H9 (cell line): ENCODE results near the gene SPPL3. TPM values are rescaled to one million over a fixed set of nuclear protein-coding genes. Genes with fewer than 3 reads are reported as not detected.

Source experiments
- DNase-seq: peaks from one replicate; pipeline ENCODE4 v3.0.0-alpha.2; 2017
- H2AFZ ChIP-seq: one replicate; pipeline ENCODE4 v1.6.1; 2013; ENCODE audit warnings: mild to moderate bottlenecking, low read length, control low read depth, moderate library complexity
- H2AK5ac ChIP-seq: 2 replicates; pipeline ENCODE4 v1.6.1; 2013; ENCODE audit warnings: low read length, control low read depth, mixed read lengths; ENCODE audit not compliant: insufficient read length
- H2BK120ac ChIP-seq: one replicate; pipeline ENCODE4 v1.6.1; 2013; ENCODE audit warnings: low read depth, mild to moderate bottlenecking, low read length, control low read depth, inconsistent platforms; ENCODE audit not compliant: poor library complexity, severe bottlenecking
- H2BK12ac ChIP-seq: 2 replicates; pipeline ENCODE4 v1.6.1; 2013; ENCODE audit warnings: low read length, control low read depth, mixed read lengths, low read depth; ENCODE audit not compliant: insufficient read length
- H2BK15ac ChIP-seq: 2 replicates; pipeline ENCODE4 v1.6.1; 2013; ENCODE audit warnings: low read depth, low read length, control low read depth
- H2BK20ac ChIP-seq: one replicate; pipeline ENCODE4 v1.6.1; 2013; ENCODE audit warnings: low read depth, mild to moderate bottlenecking, low read length, control low read depth, inconsistent platforms; ENCODE audit not compliant: poor library complexity, severe bottlenecking
- H2BK5ac ChIP-seq: 2 replicates; pipeline ENCODE4 v1.6.1; 2013; ENCODE audit warnings: low read length, control low read depth, mixed read lengths; ENCODE audit not compliant: insufficient read length
- H3K14ac ChIP-seq: 2 replicates; pipeline ENCODE4 v1.6.1; 2013; ENCODE audit warnings: low read length, control low read depth; ENCODE audit not compliant: insufficient read depth
- H3K18ac ChIP-seq: 2 replicates; pipeline ENCODE4 v1.6.1; 2013; ENCODE audit warnings: low read depth, mild to moderate bottlenecking, mixed read lengths, low read length, control low read depth; ENCODE audit not compliant: insufficient read length
- H3K23ac ChIP-seq: 2 replicates; pipeline ENCODE4 v1.6.1; 2013; ENCODE audit warnings: low read length, control low read depth, mixed read lengths, low read depth; ENCODE audit not compliant: insufficient read length
- H3K23me2 ChIP-seq: 2 replicates; pipeline ENCODE4 v1.6.1; 2013; ENCODE audit warnings: low read depth, mild to moderate bottlenecking, mixed read lengths, low read length, control low read depth; ENCODE audit not compliant: insufficient read length, poor library complexity, severe bottlenecking
- H3K27ac ChIP-seq: 2 replicates; pipeline ENCODE4 v1.5.1; 2013; ENCODE audit warnings: low read length, control low read depth, mixed read lengths, low read depth; ENCODE audit not compliant: insufficient read length
- H3K27me3 ChIP-seq: 2 replicates; pipeline ENCODE4 v1.6.1; 2013; ENCODE audit warnings: low read length, control low read depth, inconsistent platforms; ENCODE audit not compliant: insufficient read depth
- H3K4ac ChIP-seq: 2 replicates; pipeline ENCODE4 v1.6.1; 2013; ENCODE audit warnings: low read depth, mild to moderate bottlenecking, control low read depth, inconsistent platforms, low read length, moderate library complexity
- H3K4me1 ChIP-seq: 2 replicates; pipeline ENCODE4 v1.6.1; 2013; ENCODE audit warnings: low read length, control low read depth, inconsistent platforms; ENCODE audit not compliant: insufficient read depth
- H3K4me2 ChIP-seq: 2 replicates; pipeline ENCODE4 v1.6.1; 2013; ENCODE audit warnings: low read length, control low read depth, mixed read lengths; ENCODE audit not compliant: insufficient read length, insufficient read depth
- H3K56ac ChIP-seq: 2 replicates; pipeline ENCODE4 v1.6.1; 2013; ENCODE audit warnings: low read depth, mild to moderate bottlenecking, mixed read lengths, low read length, control low read depth; ENCODE audit not compliant: insufficient read length
- H3K79me1 ChIP-seq: 2 replicates; pipeline ENCODE4 v1.6.1; 2013; ENCODE audit warnings: low read depth, mild to moderate bottlenecking, moderate library complexity, low read length, control low read depth, inconsistent platforms; ENCODE audit not compliant: insufficient read depth, poor library complexity, severe bottlenecking
- H3K79me2 ChIP-seq: 2 replicates; pipeline ENCODE4 v1.6.1; 2013; ENCODE audit warnings: low read length, control low read depth, inconsistent platforms; ENCODE audit not compliant: insufficient read depth
- H3K9ac ChIP-seq: 2 replicates; pipeline ENCODE4 v1.6.1; 2013; ENCODE audit warnings: low read length, control low read depth, mixed read lengths; ENCODE audit not compliant: insufficient read length; ENCODE audit errors: extremely low read depth
- H3K9me3 ChIP-seq: one replicate; pipeline ENCODE4 v1.6.1; 2013; ENCODE audit warnings: low read depth, low read length, inconsistent platforms; ENCODE audit not compliant: control insufficient read depth
- H3T11ph ChIP-seq: one replicate; pipeline ENCODE4 v1.6.1; 2013; ENCODE audit warnings: mild to moderate bottlenecking, low read length, control low read depth, inconsistent platforms
- H4K20me1 ChIP-seq: one replicate; pipeline ENCODE4 v1.6.1; 2013; ENCODE audit not compliant: control insufficient read depth, insufficient read length, insufficient read depth
- H4K5ac ChIP-seq: 2 replicates; pipeline ENCODE4 v1.6.1; 2013; ENCODE audit warnings: low read depth, mild to moderate bottlenecking, mixed read lengths, low read length, control low read depth; ENCODE audit not compliant: insufficient read length
- H4K8ac ChIP-seq: replicated peaks from 2 replicates; pipeline ENCODE4 v1.6.1; 2013; ENCODE audit warnings: low read length, control low read depth, mixed read lengths, low read depth; ENCODE audit not compliant: insufficient read length
- H4K91ac ChIP-seq: 2 replicates; pipeline ENCODE4 v1.6.1; 2013; ENCODE audit warnings: low read depth, mild to moderate bottlenecking, moderate library complexity, mixed read lengths, low read length, control low read depth; ENCODE audit not compliant: insufficient read length
- H3K27ac Mint-ChIP-seq, 3 experiments: 2 replicates in 2 of 3; 3 replicates in 1 of 3; pipeline ENCODE4 v1.8.0; 2020 to 2021; ENCODE audit warnings: mixed read lengths in 3 of 3, mild to moderate bottlenecking in 1 of 3, moderate library complexity in 1 of 3
- H3K27me3 Mint-ChIP-seq: 2 replicates; pipeline ENCODE4 v1.8.0; 2021; ENCODE audit warnings: low read depth, mild to moderate bottlenecking, moderate library complexity, mixed read lengths
- H3K36me3 Mint-ChIP-seq, 3 experiments: 2 replicates in 2 of 3; 3 replicates in 1 of 3; pipeline ENCODE4 v1.8.0; 2020 to 2021; ENCODE audit warnings: low read depth in 3 of 3, mixed read lengths in 3 of 3; ENCODE audit not compliant: insufficient read depth in 1 of 3
- H3K4me1 Mint-ChIP-seq, 2 experiments: 2 replicates each; pipeline ENCODE4 v1.8.0; 2020; ENCODE audit warnings: mixed read lengths in 2 of 2
- H3K4me3 Mint-ChIP-seq, 2 experiments: 2 replicates in 1 of 2; 3 replicates in 1 of 2; pipeline ENCODE4 v1.8.0; 2020 to 2021; ENCODE audit warnings: mild to moderate bottlenecking in 2 of 2, mixed read lengths in 2 of 2, moderate library complexity in 1 of 2
- H3K9me3 Mint-ChIP-seq, 2 experiments: 2 replicates in 1 of 2; 3 replicates in 1 of 2; pipeline ENCODE4 v1.8.0; 2020; ENCODE audit warnings: mild to moderate bottlenecking in 2 of 2, mixed read lengths in 2 of 2, moderate library complexity in 1 of 2
- CTCF ChIP-seq: fragments of 200-600 bp; sonication (generic); conservative IDR thresholded peaks from 3 replicates; pipeline ENCODE4 v1.8.0; 2021; ENCODE audit warnings: antibody characterized with exemption, mild to moderate bottlenecking
- WGBS: extraction: QIAGEN DNeasy Blood & Tissue Kit; methylation state at CpG from one replicate; pipeline ENCODE4 v1.1.7; 2013; ENCODE audit warnings: missing lambda C conversion rate, low lambda C conversion rate, mixed read lengths; ENCODE audit not compliant: insufficient read length; ENCODE audit errors: extremely low coverage; 5-methylcytosine and 5-hydroxymethylcytosine counted together
- total RNA-seq: library from RNA; stranded (reverse); gene quantifications from 2 replicates; pipeline ENCODE4 v1.2.1, GENCODE V29; 2021

Gene SPPL3
- total RNA-seq, 1 experiment from 2014 or later: 46.3 TPM

DNA sequence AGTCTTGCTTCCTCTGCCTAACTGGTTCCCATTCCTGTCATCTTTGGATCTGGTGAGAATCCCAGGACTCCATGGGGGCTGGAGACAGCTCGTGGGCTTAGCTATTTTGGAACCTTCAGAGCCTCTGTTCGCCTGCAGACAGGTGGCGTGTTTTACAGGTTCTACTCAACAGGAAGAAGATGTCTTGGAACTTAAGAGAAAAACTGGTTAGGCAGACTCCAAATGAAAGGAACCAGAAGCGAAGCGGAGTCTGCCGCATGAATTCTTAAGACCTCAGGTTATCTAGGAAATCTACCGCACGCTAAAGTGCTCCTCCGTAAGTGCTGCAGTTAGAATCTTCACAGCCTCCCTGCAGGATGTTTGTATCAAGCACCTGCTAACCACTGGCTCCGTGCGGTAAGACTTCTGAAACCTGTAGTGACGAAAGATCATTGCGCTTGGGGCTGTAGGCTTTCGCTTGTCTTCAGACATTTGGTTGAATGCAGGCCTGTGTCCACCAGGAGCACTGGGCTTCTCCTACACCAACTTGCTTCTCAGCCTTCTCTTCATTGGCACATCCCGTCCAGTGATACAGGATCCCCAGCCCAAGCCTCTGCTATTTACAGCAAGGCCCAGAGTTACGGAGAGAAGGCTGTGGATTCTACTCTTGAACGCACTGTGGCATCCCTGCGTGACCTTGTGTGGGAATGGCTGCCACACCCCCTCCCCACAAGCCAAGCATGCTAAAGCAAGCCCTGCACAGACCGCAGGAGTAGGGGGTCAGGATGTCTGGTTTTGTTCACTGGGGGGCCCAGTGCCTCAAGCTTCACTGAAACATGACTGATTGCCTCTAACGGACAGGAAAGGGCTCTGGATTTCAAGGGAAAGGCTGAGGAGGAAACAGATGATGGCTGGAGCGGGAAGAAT is 143.6 kb downstream of the SPPL3 start:
- H3K4me2 ChIP-seq: no peak overlapping the region

More for the DNA sequence above, 143.6 kb downstream of the SPPL3 start:
- Histone ChIP-seq H3K79me2 (no peaks in the 10 kb centered on the region), H3K4me1 (peaks cover 2% of the 10 kb centered on the region; the same call in 1 of the 2 replicates), H2BK12ac (no peak overlapping the region), H2BK120ac (no peak overlapping the region), H3K79me1 (no peaks in the 10 kb centered on the region), H3K9ac (no peak overlapping the region), H2BK5ac (no peak overlapping the region), H3T11ph (no peak overlapping the region), H4K8ac (no peak overlapping the region), H4K20me1 (no peaks in the 10 kb centered on the region), H3K18ac (no peak overlapping the region), H3K27ac (no peak overlapping the region), H3K4ac (no peak overlapping the region), H2BK15ac (no peak overlapping the region), H3K27me3 (no peaks in the 10 kb centered on the region), H3K23me2 (no peaks in the 10 kb centered on the region), H2BK20ac (no peak overlapping the region), H2AFZ (no peak overlapping the region), H2AK5ac (no peak overlapping the region), H3K56ac (no peak overlapping the region), H4K5ac (no peak overlapping the region), H4K91ac (no peak overlapping the region), H3K23ac (no peak overlapping the region), H3K9me3 (no peaks in the 10 kb centered on the region), H3K14ac (no peak overlapping the region)
- H3K9me3 Mint-ChIP-seq: no peaks in the 10 kb centered on the region
- TF ChIP-seq CTCF: no peak
- DNase-seq: no peak
- WGBS: no CpG with 5 or more reads among the region's 21 CpGs
- no peaks in the 10 kb centered on the region for H3K27me3 Mint-ChIP-seq
- H3K4me1 Mint-ChIP-seq: peaks cover 19 to 20% of the 10 kb centered on the region in 2 experiments
- peak overlapping the region in 1 of 2 experiments; percentile 19; a peak in 1 of 5 replicates for H3K4me3 Mint-ChIP-seq
- peak overlapping the region in 2 of 3 experiments; percentile 35 to 61; a peak in 1 of 7 replicates for H3K27ac Mint-ChIP-seq
- H3K36me3 Mint-ChIP-seq: peaks cover 3 to 48% (median 11%) of the 10 kb centered on the region in 3 experiments; a peak in 6 of 7 replicates
